HepG2 (cell line): Measurements from ENCODE around the gene PAQR5. TPM values are rescaled to one million over a fixed set of nuclear protein-coding genes. Genes with fewer than 3 reads are reported as not detected.

Experiments used
- HHEX ChIP-seq: IDR thresholded peaks from 2 replicates; pipeline ENCODE4 v1.6.1; 2016; ENCODE audit warnings: control low read depth
- KLF13 ChIP-seq: sonication (generic); formaldehyde crosslinking; IDR thresholded peaks from 2 replicates; pipeline ENCODE4 v1.4.0; 2020; ENCODE audit warnings: mild to moderate bottlenecking, missing genetic modification reagents
- MAFF ChIP-seq: IDR thresholded peaks from 2 replicates; pipeline ENCODE4 v1.6.1; 2011; ENCODE audit warnings: low read depth, low read length, improper control_type of control experiment
- PTBP1 ChIP-seq: fragments of 200-400 bp; formaldehyde crosslinking; IDR thresholded peaks from 2 replicates; pipeline ENCODE4 v1.6.1; 2018; ENCODE audit warnings: low read length, low read depth; ENCODE audit not compliant: poor library complexity, severe bottlenecking
- SYNCRIP ChIP-seq: fragments of 200-400 bp; formaldehyde crosslinking; IDR thresholded peaks from 2 replicates; pipeline ENCODE4 v1.6.1; 2018; ENCODE audit warnings: mild to moderate bottlenecking, low read depth, low read length; ENCODE audit not compliant: insufficient read depth
- TBX2 ChIP-seq: sonication (generic); formaldehyde crosslinking; IDR thresholded peaks from 2 replicates; pipeline ENCODE4 v1.5.0; 2020; ENCODE audit warnings: missing genetic modification reagents, mild to moderate bottlenecking, borderline replicate concordance
- ZBTB20 ChIP-seq: sonication (generic); formaldehyde crosslinking; IDR thresholded peaks from 2 replicates; pipeline ENCODE4 v1.8.1; 2023; ENCODE audit warnings: missing genetic modification reagents, low read depth, mild to moderate bottlenecking, borderline replicate concordance
- ZNF10 ChIP-seq: sonication (generic); formaldehyde crosslinking; IDR thresholded peaks from 2 replicates; pipeline ENCODE4 v1.4.0; 2020; ENCODE audit warnings: mild to moderate bottlenecking, low read depth, missing genetic modification reagents, borderline replicate concordance
- ZNF282 ChIP-seq: fragments of 450-650 bp; IDR thresholded peaks from 2 replicates; pipeline ENCODE4 v1.6.1; 2018; ENCODE audit not compliant: partially characterized antibody
- ZNF33A ChIP-seq: sonication (generic); formaldehyde crosslinking; IDR thresholded peaks from 2 replicates; pipeline ENCODE4 v1.5.1; 2020; ENCODE audit warnings: missing genetic modification reagents, mild to moderate bottlenecking, moderate library complexity, borderline replicate concordance
- ZNF367 ChIP-seq: sonication (generic); formaldehyde crosslinking; IDR thresholded peaks from 2 replicates; pipeline ENCODE4 v1.4.0; 2020; ENCODE audit warnings: missing genetic modification reagents, borderline replicate concordance
- polyA plus RNA-seq, 8 experiments: library from polyadenylated mRNA; depleted of rRNA in 3 of 8; stranded (reverse) in 7 of 8; unstranded in 1 of 8; fragments of >200 nt; fragmentation: Illumina TruSeq in 4 of 8; extraction: Trizol in 4 of 8; gene quantifications; 2 replicates each; pipeline versions ENCODE4 v1.2.1 to v1.2.3, GENCODE V29; 2011 to 2016; ENCODE audit warnings: low read depth in 4 of 8, missing spikeins in 1 of 8, mixed read lengths in 1 of 8; ENCODE audit not compliant: insufficient read depth in 1 of 8
- total RNA-seq, 5 experiments: library from RNA; depleted of rRNA; stranded (reverse); fragments of >200 nt; fragmentation: Illumina TruSeq; extraction: Trizol; gene quantifications; 2 replicates each; pipeline ENCODE4 v1.2.3, GENCODE V29; 2016; ENCODE audit warnings: low read depth in 1 of 5
- TF ChIP-seq, protein P1 (sequence below): fragments of 450-650 bp; IDR thresholded peaks from 2 replicates; pipeline ENCODE4 v1.6.1; 2017; ENCODE audit warnings: mild to moderate bottlenecking
- TF ChIP-seq, protein P2 (sequence below): sonication (generic); formaldehyde crosslinking; IDR thresholded peaks from 2 replicates; pipeline ENCODE4 v1.4.0; 2020; ENCODE audit warnings: missing genetic modification reagents
- TF ChIP-seq, protein P3 (sequence below): sonication (generic); formaldehyde crosslinking; IDR thresholded peaks from 2 replicates; pipeline ENCODE4 v1.5.0; 2020; ENCODE audit warnings: missing genetic modification reagents
- TF ChIP-seq, protein P4 (sequence below): IDR thresholded peaks from 2 replicates; pipeline ENCODE4 v1.6.1; 2016; ENCODE audit warnings: mild to moderate bottlenecking, missing biosample characterization, missing genetic modification reagents
- TF ChIP-seq, protein P5 (sequence below): sonication (generic); formaldehyde crosslinking; IDR thresholded peaks from 2 replicates; pipeline ENCODE4 v1.8.0; 2022; ENCODE audit warnings: missing genetic modification reagents, mild to moderate bottlenecking, moderate library complexity, borderline replicate concordance

Gene PAQR5
- total and polyA plus RNA-seq, 2 of the 13 experiments (the other 11 are each of a cell fraction or from before 2014, with no cell fraction given): 0.53 to 1.3 TPM

DNA sequence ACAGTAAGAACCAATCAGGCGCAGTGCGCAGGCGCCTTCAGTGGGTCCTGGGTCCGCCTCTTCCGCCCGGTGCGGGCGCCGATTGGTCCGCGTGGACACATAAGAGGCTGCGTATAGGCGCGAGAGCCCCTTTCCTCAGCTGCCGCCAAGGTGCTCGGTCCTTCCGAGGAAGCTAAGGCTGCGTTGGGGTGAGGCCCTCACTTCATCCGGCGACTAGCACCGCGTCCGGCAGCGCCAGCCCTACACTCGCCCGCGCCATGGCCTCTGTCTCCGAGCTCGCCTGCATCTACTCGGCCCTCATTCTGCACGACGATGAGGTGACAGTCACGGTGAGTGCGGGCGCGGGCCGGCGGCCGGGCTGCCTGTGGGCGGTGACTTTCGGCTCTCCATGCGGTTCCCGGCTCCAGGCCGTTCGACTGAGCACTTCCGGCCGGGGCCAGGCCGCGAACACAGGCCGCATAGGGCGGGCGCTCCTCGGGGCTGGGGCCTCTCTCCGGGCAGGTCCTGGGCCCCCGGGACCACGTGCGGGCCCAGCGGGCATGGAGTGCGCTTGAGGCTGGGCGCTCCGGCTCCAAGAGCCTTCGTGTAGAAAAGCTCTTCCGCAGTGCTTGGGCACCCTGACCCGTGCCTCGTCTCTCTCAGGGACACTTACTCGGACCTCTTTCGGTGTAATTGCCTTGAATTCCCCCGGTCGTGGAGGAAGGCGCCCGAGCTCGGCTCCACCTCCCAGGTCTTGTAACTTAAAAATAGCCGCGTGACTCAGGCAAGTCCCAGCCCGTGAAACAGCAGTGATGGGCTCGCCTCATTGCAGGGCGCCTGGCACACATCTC, 154.2 kb downstream of the PAQR5 start, which contains the start of gene RPLP1 (continued):
- TF ChIP-seq TBX2 (CRISPR knock-in tag) (peak; percentile 56), SYNCRIP (no peak), KLF13 (no peak), ZNF367 (CRISPR knock-in tag) (no peak; the same call in 1 of the 2 replicates), ZBTB20 (peak; percentile 77; the same call in 1 of the 2 replicates), MAFF (no peak), ZNF282 (no peak), PTBP1 (no peak), ZNF33A (CRISPR knock-in tag) (no peak; the same call in 1 of the 2 replicates), ZNF10 (CRISPR knock-in tag) (no peak), HHEX (CRISPR knock-in tag) (no peak)
- TF ChIP-seq, protein P1, sequence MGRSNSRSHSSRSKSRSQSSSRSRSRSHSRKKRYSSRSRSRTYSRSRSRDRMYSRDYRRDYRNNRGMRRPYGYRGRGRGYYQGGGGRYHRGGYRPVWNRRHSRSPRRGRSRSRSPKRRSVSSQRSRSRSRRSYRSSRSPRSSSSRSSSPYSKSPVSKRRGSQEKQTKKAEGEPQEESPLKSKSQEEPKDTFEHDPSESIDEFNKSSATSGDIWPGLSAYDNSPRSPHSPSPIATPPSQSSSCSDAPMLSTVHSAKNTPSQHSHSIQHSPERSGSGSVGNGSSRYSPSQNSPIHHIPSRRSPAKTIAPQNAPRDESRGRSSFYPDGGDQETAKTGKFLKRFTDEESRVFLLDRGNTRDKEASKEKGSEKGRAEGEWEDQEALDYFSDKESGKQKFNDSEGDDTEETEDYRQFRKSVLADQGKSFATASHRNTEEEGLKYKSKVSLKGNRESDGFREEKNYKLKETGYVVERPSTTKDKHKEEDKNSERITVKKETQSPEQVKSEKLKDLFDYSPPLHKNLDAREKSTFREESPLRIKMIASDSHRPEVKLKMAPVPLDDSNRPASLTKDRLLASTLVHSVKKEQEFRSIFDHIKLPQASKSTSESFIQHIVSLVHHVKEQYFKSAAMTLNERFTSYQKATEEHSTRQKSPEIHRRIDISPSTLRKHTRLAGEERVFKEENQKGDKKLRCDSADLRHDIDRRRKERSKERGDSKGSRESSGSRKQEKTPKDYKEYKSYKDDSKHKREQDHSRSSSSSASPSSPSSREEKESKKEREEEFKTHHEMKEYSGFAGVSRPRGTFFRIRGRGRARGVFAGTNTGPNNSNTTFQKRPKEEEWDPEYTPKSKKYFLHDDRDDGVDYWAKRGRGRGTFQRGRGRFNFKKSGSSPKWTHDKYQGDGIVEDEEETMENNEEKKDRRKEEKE: no peak
- TF ChIP-seq, protein P2, sequence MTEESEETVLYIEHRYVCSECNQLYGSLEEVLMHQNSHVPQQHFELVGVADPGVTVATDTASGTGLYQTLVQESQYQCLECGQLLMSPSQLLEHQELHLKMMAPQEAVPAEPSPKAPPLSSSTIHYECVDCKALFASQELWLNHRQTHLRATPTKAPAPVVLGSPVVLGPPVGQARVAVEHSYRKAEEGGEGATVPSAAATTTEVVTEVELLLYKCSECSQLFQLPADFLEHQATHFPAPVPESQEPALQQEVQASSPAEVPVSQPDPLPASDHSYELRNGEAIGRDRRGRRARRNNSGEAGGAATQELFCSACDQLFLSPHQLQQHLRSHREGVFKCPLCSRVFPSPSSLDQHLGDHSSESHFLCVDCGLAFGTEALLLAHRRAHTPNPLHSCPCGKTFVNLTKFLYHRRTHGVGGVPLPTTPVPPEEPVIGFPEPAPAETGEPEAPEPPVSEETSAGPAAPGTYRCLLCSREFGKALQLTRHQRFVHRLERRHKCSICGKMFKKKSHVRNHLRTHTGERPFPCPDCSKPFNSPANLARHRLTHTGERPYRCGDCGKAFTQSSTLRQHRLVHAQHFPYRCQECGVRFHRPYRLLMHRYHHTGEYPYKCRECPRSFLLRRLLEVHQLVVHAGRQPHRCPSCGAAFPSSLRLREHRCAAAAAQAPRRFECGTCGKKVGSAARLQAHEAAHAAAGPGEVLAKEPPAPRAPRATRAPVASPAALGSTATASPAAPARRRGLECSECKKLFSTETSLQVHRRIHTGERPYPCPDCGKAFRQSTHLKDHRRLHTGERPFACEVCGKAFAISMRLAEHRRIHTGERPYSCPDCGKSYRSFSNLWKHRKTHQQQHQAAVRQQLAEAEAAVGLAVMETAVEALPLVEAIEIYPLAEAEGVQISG (CRISPR knock-in tag): peak; percentile 89
- TF ChIP-seq, protein P3, sequence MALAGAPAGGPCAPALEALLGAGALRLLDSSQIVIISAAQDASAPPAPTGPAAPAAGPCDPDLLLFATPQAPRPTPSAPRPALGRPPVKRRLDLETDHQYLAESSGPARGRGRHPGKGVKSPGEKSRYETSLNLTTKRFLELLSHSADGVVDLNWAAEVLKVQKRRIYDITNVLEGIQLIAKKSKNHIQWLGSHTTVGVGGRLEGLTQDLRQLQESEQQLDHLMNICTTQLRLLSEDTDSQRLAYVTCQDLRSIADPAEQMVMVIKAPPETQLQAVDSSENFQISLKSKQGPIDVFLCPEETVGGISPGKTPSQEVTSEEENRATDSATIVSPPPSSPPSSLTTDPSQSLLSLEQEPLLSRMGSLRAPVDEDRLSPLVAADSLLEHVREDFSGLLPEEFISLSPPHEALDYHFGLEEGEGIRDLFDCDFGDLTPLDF: peak; percentile 72
- TF ChIP-seq, protein P4, sequence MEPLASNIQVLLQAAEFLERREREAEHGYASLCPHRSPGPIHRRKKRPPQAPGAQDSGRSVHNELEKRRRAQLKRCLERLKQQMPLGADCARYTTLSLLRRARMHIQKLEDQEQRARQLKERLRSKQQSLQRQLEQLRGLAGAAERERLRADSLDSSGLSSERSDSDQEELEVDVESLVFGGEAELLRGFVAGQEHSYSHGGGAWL (CRISPR knock-in tag): peak; percentile 83
- TF ChIP-seq, protein P5, sequence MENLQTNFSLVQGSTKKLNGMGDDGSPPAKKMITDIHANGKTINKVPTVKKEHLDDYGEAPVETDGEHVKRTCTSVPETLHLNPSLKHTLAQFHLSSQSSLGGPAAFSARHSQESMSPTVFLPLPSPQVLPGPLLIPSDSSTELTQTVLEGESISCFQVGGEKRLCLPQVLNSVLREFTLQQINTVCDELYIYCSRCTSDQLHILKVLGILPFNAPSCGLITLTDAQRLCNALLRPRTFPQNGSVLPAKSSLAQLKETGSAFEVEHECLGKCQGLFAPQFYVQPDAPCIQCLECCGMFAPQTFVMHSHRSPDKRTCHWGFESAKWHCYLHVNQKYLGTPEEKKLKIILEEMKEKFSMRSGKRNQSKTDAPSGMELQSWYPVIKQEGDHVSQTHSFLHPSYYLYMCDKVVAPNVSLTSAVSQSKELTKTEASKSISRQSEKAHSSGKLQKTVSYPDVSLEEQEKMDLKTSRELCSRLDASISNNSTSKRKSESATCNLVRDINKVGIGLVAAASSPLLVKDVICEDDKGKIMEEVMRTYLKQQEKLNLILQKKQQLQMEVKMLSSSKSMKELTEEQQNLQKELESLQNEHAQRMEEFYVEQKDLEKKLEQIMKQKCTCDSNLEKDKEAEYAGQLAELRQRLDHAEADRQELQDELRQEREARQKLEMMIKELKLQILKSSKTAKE (CRISPR knock-in tag): no peak
